Measurements from ENCODE around the gene CYP4V2. TPM values are rescaled to one million over a fixed set of nuclear protein-coding genes. Genes with fewer than 3 reads are reported as not detected.
A peak's percentile ranks its signal among the peaks of the same experiment; 100 is the strongest.
"Not testable (repeated sequence)": the region's sequence is repeated elsewhere in the genome, so short reads cannot be mapped to it uniquely, and the experiment has no call there.

The CYP4V2 gene
- total and polyA plus RNA-seq, 11 donors: 14.4 to 44.6 (median 26.0) TPM

GRCh38 chr4:186236126-186236525 is 44.8 kb downstream of the CYP4V2 start:
- intact Hi-C loops (cut with DNase I): no loop called here
- no peaks in the 10 kb centered on the region for H3K27me3 ChIP-seq
- no peak overlapping the region for H3K4me3 ChIP-seq
- H3K9me3 ChIP-seq: no peaks in the 10 kb centered on the region
- H3K27ac ChIP-seq: no peak overlapping the region
- peaks cover 0 to 24% (median 4%) of the 10 kb centered on the region in 9 donors for H3K36me3 ChIP-seq
- TF ChIP-seq POLR2A (IDR thresholded peaks at IDR 0.05): no peak
- no peak for TF ChIP-seq CTCF (IDR thresholded peaks at IDR 0.05)
- DNase-seq: no peak
- ATAC-seq: no peak
- H3K4me1 ChIP-seq: peaks cover 0 to 6% (median 0%) of the 10 kb centered on the region in 12 donors
- WGBS, 4 donors: 84 to 91% (median 89%) methylated on average over 4 of the region's 4 CpGs

GRCh38 chr4:186240452-186240847 is 49.1 kb downstream of the CYP4V2 start:
- H3K27ac ChIP-seq: no peak overlapping the region
- TF ChIP-seq POLR2A (IDR thresholded peaks at IDR 0.05) (no peak), CTCF (IDR thresholded peaks at IDR 0.05) (no peak)
- peak in 2 of 4 donors; percentile 7 to 13 for ATAC-seq
- H3K36me3 ChIP-seq: peaks cover 0 to 10% (median 0%) of the 10 kb centered on the region in 9 donors
- WGBS, 4 donors: 84 to 90% (median 86%) methylated on average over 7 of the region's 7 CpGs
- intact Hi-C loops (cut with DNase I): no loop called here
- no peak overlapping the region for H3K4me3 ChIP-seq
- DNase-seq: no peak
- no peaks in the 10 kb centered on the region for H3K9me3 ChIP-seq
- H3K4me1 ChIP-seq: peaks cover 0 to 6% (median 0%) of the 10 kb centered on the region in 12 donors
- H3K27me3 ChIP-seq: no peaks in the 10 kb centered on the region

- peaks cover 0 to 10% (median 0%) of the 10 kb centered on the region in 9 donors for H3K36me3 ChIP-seq
- H3K4me1 ChIP-seq: peaks cover 0 to 6% (median 0%) of the 10 kb centered on the region in 12 donors
- no peak overlapping the region for H3K4me3 ChIP-seq
- H3K27ac ChIP-seq: no peak overlapping the region
- no peak for TF ChIP-seq CTCF (IDR thresholded peaks at IDR 0.05)
- TF ChIP-seq POLR2A (IDR thresholded peaks at IDR 0.05): no peak
- 74 to 79% (median 77%) methylated on average over 7 of the region's 7 CpGs for WGBS, 4 donors
- intact Hi-C loops (cut with DNase I): no loop called here
- ATAC-seq (peak in 2 of 4 donors; percentile 13 to 61), DNase-seq (no peak)
- no peaks in the 10 kb centered on the region for H3K9me3 ChIP-seq
- no peaks in the 10 kb centered on the region for H3K27me3 ChIP-seq
Observed at GRCh38 chr4:186240848-186241491, 49.6 kb downstream of the CYP4V2 start.

- no peaks in the 10 kb centered on the region for H3K27me3 ChIP-seq
- H3K36me3 ChIP-seq: peaks cover 0 to 10% (median 0%) of the 10 kb centered on the region in 9 donors
- H3K27ac ChIP-seq: no peak overlapping the region
- WGBS, 4 donors: 61 to 67% (median 63%) methylated on average over 4 of the region's 4 CpGs
- no peak for DNase-seq
- intact Hi-C loops (cut with DNase I): no loop called here
- no peak overlapping the region for H3K4me3 ChIP-seq
- no peak for ATAC-seq
- TF ChIP-seq POLR2A (IDR thresholded peaks at IDR 0.05) (no peak), CTCF (IDR thresholded peaks at IDR 0.05) (no peak)
- peaks cover 0 to 6% (median 0%) of the 10 kb centered on the region in 12 donors for H3K4me1 ChIP-seq
- H3K9me3 ChIP-seq: no peaks in the 10 kb centered on the region
Observed at GRCh38 chr4:186241616-186242015, 50.2 kb downstream of the CYP4V2 start.

- peaks cover 0 to 10% (median 0%) of the 10 kb centered on the region in 9 donors for H3K36me3 ChIP-seq
- H3K4me1 ChIP-seq; H3K9me3 ChIP-seq; H3K27me3 ChIP-seq; DNase-seq; ATAC-seq; H3K27ac ChIP-seq; intact Hi-C loops (cut with DNase I); H3K4me3 ChIP-seq: not testable (repeated sequence)
- 79 to 90% (median 88%) methylated on average over 10 of the region's 10 CpGs for WGBS, 4 donors
Observed at GRCh38 chr4:186242031-186242430, 50.7 kb downstream of the CYP4V2 start.

Measured in heart left ventricle (tissue), 16 donors.